ENCODE data around the gene DNAH5. TPM values are rescaled to one million over a fixed set of nuclear protein-coding genes. Genes with fewer than 3 reads are reported as not detected.

The DNAH5 gene
- total RNA-seq, 3 donors from 2014 or later (not counting 1 experiment from before 2014, with no cell fraction given) = not detected

GRCh38 chr5:13745508-13745907 lies 199.0 kb downstream of the DNAH5 start:
- no peak for TF ChIP-seq CTCF (IDR thresholded peaks at IDR 0.05)
- peaks cover 5 to 8% of the 10 kb centered on the region in 2 donors for H3K9me3 Mint-ChIP-seq
- no peaks in the 10 kb centered on the region for H3K36me3 Mint-ChIP-seq
- no peaks in the 10 kb centered on the region for H3K4me1 Mint-ChIP-seq
- no peak overlapping the region for H3K27ac ChIP-seq (ENCODE audit: low read length)
- no peak for ATAC-seq
- H3K4me3 ChIP-seq (ENCODE audit: low read length) = no peak overlapping the region
- no peak for DNase-seq
- H3K9me3 ChIP-seq (ENCODE audit: control insufficient read depth, insufficient read depth, low read length) = no peaks in the 10 kb centered on the region
- WGBS (ENCODE audit: insufficient coverage) = 44% methylated on average over 2 of the region's 3 CpGs
- intact Hi-C loops (cut with micrococcal nuclease) = no loop called here
- H3K27ac Mint-ChIP-seq = no peak overlapping the region
- no peaks in the 10 kb centered on the region for H3K36me3 ChIP-seq (ENCODE audit: control insufficient read depth, insufficient read depth, low read length)
- H3K4me3 Mint-ChIP-seq = no peak overlapping the region
- H3K27me3 ChIP-seq (ENCODE audit: control insufficient read depth, insufficient read depth, low read length) = no peaks in the 10 kb centered on the region
- no peaks in the 10 kb centered on the region for H3K4me1 ChIP-seq (ENCODE audit: control insufficient read depth, insufficient read depth, low read length)
- no peaks in the 10 kb centered on the region for H3K27me3 Mint-ChIP-seq (ENCODE audit: low read depth in 2 of 2)

- TF ChIP-seq CTCF (IDR thresholded peaks at IDR 0.05) = no peak
- H3K27me3 Mint-ChIP-seq (ENCODE audit: low read depth in 2 of 2) = no peaks in the 10 kb centered on the region
- H3K9me3 Mint-ChIP-seq = peaks cover 16 to 20% of the 10 kb centered on the region in 2 donors
- intact Hi-C loops (cut with micrococcal nuclease) = no loop called here
- no peaks in the 10 kb centered on the region for H3K27me3 ChIP-seq (ENCODE audit: control insufficient read depth, insufficient read depth, low read length)
- H3K27ac Mint-ChIP-seq = no peak overlapping the region
- H3K4me3 ChIP-seq (ENCODE audit: low read length) = no peak overlapping the region
- H3K4me3 Mint-ChIP-seq = no peak overlapping the region
- no peak for DNase-seq
- WGBS (ENCODE audit: insufficient coverage) = 69% methylated on average over 2 of the region's 2 CpGs
- no peaks in the 10 kb centered on the region for H3K4me1 ChIP-seq (ENCODE audit: control insufficient read depth, insufficient read depth, low read length)
- no peaks in the 10 kb centered on the region for H3K4me1 Mint-ChIP-seq
- no peaks in the 10 kb centered on the region for H3K9me3 ChIP-seq (ENCODE audit: control insufficient read depth, insufficient read depth, low read length)
- no peak for ATAC-seq
- H3K36me3 ChIP-seq (ENCODE audit: control insufficient read depth, insufficient read depth, low read length) = no peaks in the 10 kb centered on the region
- H3K27ac ChIP-seq (ENCODE audit: low read length) = no peak overlapping the region
- peaks cover 4% of the 10 kb centered on the region for H3K36me3 Mint-ChIP-seq
Observed at GRCh38 chr5:13740471-13740870, 204.0 kb downstream of the DNAH5 start.

- no peak for TF ChIP-seq CTCF (IDR thresholded peaks at IDR 0.05)
- no peaks in the 10 kb centered on the region for H3K36me3 ChIP-seq (ENCODE audit: control insufficient read depth, insufficient read depth, low read length)
- no peaks in the 10 kb centered on the region for H3K4me1 Mint-ChIP-seq
- intact Hi-C loops (cut with micrococcal nuclease) = no loop called here
- H3K9me3 ChIP-seq (ENCODE audit: control insufficient read depth, insufficient read depth, low read length) = no peaks in the 10 kb centered on the region
- H3K36me3 Mint-ChIP-seq = peaks cover 7% of the 10 kb centered on the region
- no peak overlapping the region for H3K4me3 ChIP-seq (ENCODE audit: low read length)
- H3K4me1 ChIP-seq (ENCODE audit: control insufficient read depth, insufficient read depth, low read length) = no peaks in the 10 kb centered on the region
- no peak for ATAC-seq
- no peak overlapping the region for H3K27ac Mint-ChIP-seq
- H3K9me3 Mint-ChIP-seq = peaks cover 19 to 24% of the 10 kb centered on the region in 2 donors
- no peak for DNase-seq
- H3K27ac ChIP-seq (ENCODE audit: low read length) = no peak overlapping the region
- H3K4me3 Mint-ChIP-seq = no peak overlapping the region
- WGBS (ENCODE audit: insufficient coverage) = 89% methylated on average over 4 of the region's 5 CpGs
- H3K27me3 Mint-ChIP-seq (ENCODE audit: low read depth in 2 of 2) = no peaks in the 10 kb centered on the region
- no peaks in the 10 kb centered on the region for H3K27me3 ChIP-seq (ENCODE audit: control insufficient read depth, insufficient read depth, low read length)
Observed at GRCh38 chr5:13739479-13739878, 205.0 kb downstream of the DNAH5 start.

GRCh38 chr5:13735691-13736090 lies 208.8 kb downstream of the DNAH5 start:
- TF ChIP-seq CTCF (IDR thresholded peaks at IDR 0.05) = no peak
- no peaks in the 10 kb centered on the region for H3K36me3 ChIP-seq (ENCODE audit: control insufficient read depth, insufficient read depth, low read length)
- no peak overlapping the region for H3K4me3 ChIP-seq (ENCODE audit: low read length)
- H3K27me3 Mint-ChIP-seq (ENCODE audit: low read depth in 2 of 2) = no peaks in the 10 kb centered on the region
- no peak overlapping the region for H3K27ac ChIP-seq (ENCODE audit: low read length)
- no peak overlapping the region for H3K4me3 Mint-ChIP-seq
- no peak overlapping the region for H3K27ac Mint-ChIP-seq
- 87% methylated on average over 9 of the region's 11 CpGs for WGBS (ENCODE audit: insufficient coverage)
- H3K4me1 ChIP-seq (ENCODE audit: control insufficient read depth, insufficient read depth, low read length) = no peaks in the 10 kb centered on the region
- H3K9me3 ChIP-seq (ENCODE audit: control insufficient read depth, insufficient read depth, low read length) = no peaks in the 10 kb centered on the region
- H3K9me3 Mint-ChIP-seq = peaks cover 19 to 20% of the 10 kb centered on the region in 2 donors
- intact Hi-C loops (cut with micrococcal nuclease) = no loop called here
- no peaks in the 10 kb centered on the region for H3K27me3 ChIP-seq (ENCODE audit: control insufficient read depth, insufficient read depth, low read length)
- H3K36me3 Mint-ChIP-seq = peaks cover 7% of the 10 kb centered on the region
- ATAC-seq (no peak), DNase-seq (no peak)
- H3K4me1 Mint-ChIP-seq = no peaks in the 10 kb centered on the region

Data from natural killer cell (primary cell).